HepG2 (cell line): ENCODE results near the gene FAM187B. TPM values are rescaled to one million over a fixed set of nuclear protein-coding genes. Genes with fewer than 3 reads are reported as not detected.

Experiments
- ATAC-seq: fragments of 200-7000 bp; cut with Tn5 transposase; 3 replicates; pipeline ENCODE4 v1.9.1; 2020; ENCODE audit warnings: mild to moderate bottlenecking, moderate library complexity
- BruUV-seq: library from RNA; stranded (reverse); fragments of 400-500 nt; replicated peaks from 2 replicates; lab custom pipeline; 2021; lab: Mats Ljungman, UMichigan
- CTCF ChIA-PET: fragments of 300-600 bp; formaldehyde crosslinking; extraction: SDS; loops from one replicate; lab custom pipeline; 2021; ENCODE audit warnings: low total read pairs, inconsistent platforms, low intra/inter-chr PET ratio; lab: Yijun Ruan, JAX
- POLR2A ChIA-PET: fragments of 350-600 bp; sonication (Branson Sonifier 250); formaldehyde crosslinking; loops from one replicate; lab custom pipeline; 2020; ENCODE audit warnings: antibody characterized with exemption, inconsistent platforms; lab: Yijun Ruan, JAX
- DNase-seq: peaks from one replicate; pipeline ENCODE4 v3.0.0-alpha.2; 2015; ENCODE audit warnings: low spot score
- FAIRE-seq: peaks from 3 replicates; lab custom pipeline; 2011; peaks lifted over from hg19 to GRCh38; lab: Jason Lieb, UNC
- H2AFZ ChIP-seq: one replicate; pipeline ENCODE4 v1.6.1; 2011; ENCODE audit warnings: low read length, inconsistent platforms
- H3K27ac ChIP-seq: fragments of 300-600 bp; 3 replicates; pipeline ENCODE4 v1.8.0; 2011; ENCODE audit warnings: mixed run types, mild to moderate bottlenecking, mixed read lengths, low read length, inconsistent platforms; ENCODE audit not compliant: insufficient read depth; ENCODE audit errors: extremely low read length
- H3K27me3 ChIP-seq, 2 experiments: fragments of 200-600 bp in 1 of 2; 2 replicates in 1 of 2; 3 replicates in 1 of 2; pipeline versions ENCODE4 v1.6.0 to v1.8.0; 2011; ENCODE audit warnings: low read length in 2 of 2, mild to moderate bottlenecking in 2 of 2, moderate library complexity in 2 of 2, inconsistent platforms in 1 of 2; ENCODE audit not compliant: insufficient read depth in 2 of 2, control insufficient read depth in 1 of 2
- H3K36me3 ChIP-seq, 2 experiments: fragments of 200-600 bp in 1 of 2; replicated peaks in 1 of 2; 2 replicates in 1 of 2; 3 replicates in 1 of 2; pipeline versions ENCODE4 v1.5.1 to v1.8.0; 2011; ENCODE audit warnings: low read length in 2 of 2, inconsistent platforms in 1 of 2; ENCODE audit not compliant: insufficient read depth in 2 of 2, control insufficient read depth in 1 of 2
- H3K4me1 ChIP-seq: 2 replicates; pipeline ENCODE4 v1.5.1; 2012; ENCODE audit warnings: low read length, inconsistent platforms; ENCODE audit not compliant: insufficient read depth
- H3K4me2 ChIP-seq: 2 replicates; pipeline ENCODE4 v1.6.0; 2011; ENCODE audit warnings: low read depth, low read length, inconsistent platforms
- H3K4me3 ChIP-seq, 3 experiments: fragments of 200-600 bp in 1 of 3; sonication (generic), shearing (Covaris generic) in 1 of 3; replicated peaks in 1 of 3; 2 replicates each; pipeline ENCODE4 v1.5.1; 2011 to 2016; ENCODE audit warnings: low read length in 3 of 3, inconsistent platforms in 2 of 3, low read depth in 2 of 3, mild to moderate bottlenecking in 2 of 3, control low read depth in 1 of 3, mixed read lengths in 1 of 3; ENCODE audit not compliant: insufficient read depth in 1 of 3
- H3K79me2 ChIP-seq: one replicate; pipeline ENCODE4 v1.6.1; 2011; ENCODE audit warnings: low read length, inconsistent platforms; ENCODE audit not compliant: insufficient read depth
- H3K9ac ChIP-seq: 2 replicates; pipeline ENCODE4 v1.6.0; 2011; ENCODE audit warnings: mild to moderate bottlenecking, low read depth, low read length, inconsistent platforms; ENCODE audit not compliant: insufficient read depth
- H3K9me3 ChIP-seq: 2 replicates; pipeline ENCODE4 v1.5.1; 2012; ENCODE audit warnings: mild to moderate bottlenecking, low read length
- H4K20me1 ChIP-seq: 2 replicates; pipeline ENCODE4 v1.6.0; 2011; ENCODE audit warnings: inconsistent platforms, mild to moderate bottlenecking, low read length, moderate library complexity; ENCODE audit not compliant: insufficient read depth
- EP300 ChIP-seq, 3 experiments: sonication (generic) in 1 of 3; formaldehyde crosslinking in 1 of 3; IDR thresholded peaks; 2 replicates each; pipeline versions ENCODE4 v1.5.1 to v1.6.1; 2011 to 2020; ENCODE audit warnings: low read depth in 2 of 3, low read length in 2 of 3, borderline replicate concordance in 1 of 3, improper control_type of control experiment in 1 of 3, mild to moderate bottlenecking in 1 of 3, missing genetic modification reagents in 1 of 3, moderate library complexity in 1 of 3
- ETV6 ChIP-seq: sonication (generic); formaldehyde crosslinking; conservative IDR thresholded peaks from 2 replicates; pipeline ENCODE4 v1.4.0; 2020; ENCODE audit warnings: missing genetic modification reagents
- GRHL1 ChIP-seq: sonication (generic); formaldehyde crosslinking; conservative IDR thresholded peaks from 2 replicates; pipeline ENCODE4 v1.8.0; 2022; ENCODE audit warnings: missing genetic modification reagents
- HDAC6 ChIP-seq: fragments of 200-600 bp; sonication (generic); IDR thresholded peaks from 2 replicates; pipeline ENCODE4 v1.7.0; 2017; ENCODE audit warnings: mild to moderate bottlenecking, antibody characterized with exemption, low read length, low read depth
- HNRNPL ChIP-seq: fragments of 200-400 bp; formaldehyde crosslinking; IDR thresholded peaks from 2 replicates; pipeline ENCODE4 v1.6.1; 2017; ENCODE audit warnings: mild to moderate bottlenecking, low read depth, low read length
- MAFF ChIP-seq: IDR thresholded peaks from 2 replicates; pipeline ENCODE4 v1.6.1; 2011; ENCODE audit warnings: low read depth, low read length, improper control_type of control experiment
- MTERF4 ChIP-seq: sonication (generic); formaldehyde crosslinking; IDR thresholded peaks from 2 replicates; pipeline ENCODE4 v1.8.0; 2023; ENCODE audit warnings: mild to moderate bottlenecking, missing genetic modification reagents
- REL ChIP-seq: sonication (generic); formaldehyde crosslinking; conservative IDR thresholded peaks from 2 replicates; pipeline ENCODE4 v1.8.0; 2022; ENCODE audit warnings: mild to moderate bottlenecking, missing genetic modification reagents, moderate library complexity
- TBX3 ChIP-seq: fragments of 450-650 bp; IDR thresholded peaks from 2 replicates; pipeline ENCODE4 v1.6.1; 2017; ENCODE audit warnings: antibody characterized with exemption, mild to moderate bottlenecking, inconsistent platforms, borderline replicate concordance
- ZBTB34 ChIP-seq: sonication (generic); formaldehyde crosslinking; IDR thresholded peaks from 2 replicates; pipeline ENCODE4 v1.8.0; 2022; ENCODE audit warnings: mild to moderate bottlenecking, missing genetic modification reagents
- ZBTB38 ChIP-seq: sonication (generic); formaldehyde crosslinking; IDR thresholded peaks from 2 replicates; pipeline ENCODE4 v1.5.1; 2020; ENCODE audit warnings: mild to moderate bottlenecking, missing genetic modification reagents
- ZNF503 ChIP-seq: sonication (generic); formaldehyde crosslinking; IDR thresholded peaks from 2 replicates; pipeline ENCODE4 v1.4.0; 2020; ENCODE audit warnings: missing genetic modification reagents
- ZNF577 ChIP-seq: sonication (generic); formaldehyde crosslinking; IDR thresholded peaks from 2 replicates; pipeline ENCODE4 v1.4.0; 2020; ENCODE audit warnings: mild to moderate bottlenecking, low read depth, missing genetic modification reagents, borderline replicate concordance
- ZNF616 ChIP-seq: sonication (generic); formaldehyde crosslinking; IDR thresholded peaks from 2 replicates; pipeline ENCODE4 v1.5.0; 2020; ENCODE audit warnings: low read depth, mild to moderate bottlenecking, missing genetic modification reagents
- ZNF720 ChIP-seq: sonication (generic); formaldehyde crosslinking; IDR thresholded peaks from 2 replicates; pipeline ENCODE4 v1.4.0; 2020; ENCODE audit warnings: missing genetic modification reagents
- ZNF839 ChIP-seq: sonication (generic); formaldehyde crosslinking; IDR thresholded peaks from 2 replicates; pipeline ENCODE4 v1.4.0; 2020; ENCODE audit warnings: missing genetic modification reagents, mild to moderate bottlenecking, borderline replicate concordance
- WGBS: methylation state at CpG from one replicate; pipeline ENCODE4 v1.1.6; 2017; ENCODE audit warnings: low lambda C conversion rate; 5-methylcytosine and 5-hydroxymethylcytosine counted together
- in situ Hi-C: cut with HindIII; loops from 2 replicates; pipeline ENCODE4 v1.10.0; 2017; ENCODE audit warnings: low pct_unique_long_range_greater_than_20kb; ENCODE audit not compliant: extremely low pct_ligation_motif_present
- intact Hi-C: fragments of 100-400 bp; cut with micrococcal nuclease; formaldehyde crosslinking; loops from one replicate; pipeline ENCODE4 v1.10.0; 2022; ENCODE audit not compliant: unreplicated experiment
- polyA plus RNA-seq, 8 experiments: library from polyadenylated mRNA; depleted of rRNA in 3 of 8; stranded (reverse) in 7 of 8; unstranded in 1 of 8; fragments of >200 nt; fragmentation: Illumina TruSeq in 4 of 8; extraction: Trizol in 4 of 8; gene quantifications; 2 replicates each; pipeline versions ENCODE4 v1.2.1 to v1.2.3, GENCODE V29; 2011 to 2016; ENCODE audit warnings: low read depth in 4 of 8, missing spikeins in 1 of 8, mixed read lengths in 1 of 8; ENCODE audit not compliant: insufficient read depth in 1 of 8
- total RNA-seq, 5 experiments: library from RNA; depleted of rRNA; stranded (reverse); fragments of >200 nt; fragmentation: Illumina TruSeq; extraction: Trizol; gene quantifications; 2 replicates each; pipeline ENCODE4 v1.2.3, GENCODE V29; 2016; ENCODE audit warnings: low read depth in 1 of 5

FAM187B gene
- total and polyA plus RNA-seq, 2 of the 13 experiments (the other 11 are each of a cell fraction or from before 2014, with no cell fraction given): not detected

- DNase-seq: no peak
- ATAC-seq: no peak
- TF ChIP-seq HNRNPL (peak; percentile 54; the same call in 1 of the 2 replicates), ZBTB34 (CRISPR knock-in tag) (no peak), ZNF839 (CRISPR knock-in tag) (no peak), ETV6 (no peak), REL (CRISPR knock-in tag) (no peak), ZNF720 (CRISPR knock-in tag) (no peak), ZNF616 (CRISPR knock-in tag) (no peak), MAFF (no peak), HDAC6 (no peak), MTERF4 (no peak), ZNF577 (CRISPR knock-in tag) (no peak), TBX3 (no peak), EP300 (IDR thresholded peaks at IDR 0.05; ENCODE audit: low read depth in 2 of 2, low read length in 2 of 2) (no peak), EP300 (CRISPR knock-in tag; IDR thresholded peaks at IDR 0.05; ENCODE audit: borderline replicate concordance) (0 out of 2 replicates have a peak, but pooled peaks have one; percentile 25), ZBTB38 (CRISPR knock-in tag) (peak; percentile 76), GRHL1 (CRISPR knock-in tag) (no peak), ZNF503 (no peak)
Observed at GRCh38 chr19:35249848-35250711, 21.5 kb upstream of the FAM187B start.

More at GRCh38 chr19:35249848-35250711, 21.5 kb upstream of the FAM187B start:
- intact Hi-C loops: loop anchor here (10.0 kb wide), 1 partner anchor 245 kb away; the partner anchor contains the start of gene KRTDAP
- whole genome bisulfite sequencing: 76% methylated on average over 22 of the region's 34 CpGs
- Histone ChIP-seq H3K4me3 (peak overlapping the region; percentile 74 to 99 (median 92)), H3K9me3 (no peaks in the 10 kb centered on the region), H2AFZ (no peak overlapping the region), H3K27me3 (no peaks in the 10 kb centered on the region; a peak in 1 of 5 replicates), H3K4me2 (peak overlapping the region; percentile 83), H3K36me3 (peaks cover 6 to 20% of the 10 kb centered on the region in 2 experiments; a peak in 3 of 5 replicates), H3K4me1 (peaks cover 54% of the 10 kb centered on the region), H3K27ac (no peak overlapping the region), H4K20me1 (peaks cover 3% of the 10 kb centered on the region; the same call in 1 of the 2 replicates), H3K79me2 (peaks cover 24% of the 10 kb centered on the region), H3K9ac (peak overlapping the region; percentile 94)
- POLR2A ChIA-PET: interaction anchor here (0.6 to 0.9 kb wide), 2 partner anchors 11 to 294 kb away, joined by 3 read pairs; no protein-coding TSS in a partner anchor
- in situ Hi-C loops: no loop called here
- BruUV-seq: no TSS peak
- no peak for FAIRE-seq
- CTCF ChIA-PET: no interaction called here
